ENCODE measurements around the gene HES4.
A peak's percentile ranks its signal among the peaks of the same experiment; 100 is the strongest.
"Not testable (repeated sequence)": the region's sequence is repeated elsewhere in the genome, so short reads cannot be mapped to it uniquely, and the experiment has no call there.

The HES4 gene

GRCh38 chr1:1033009-1033587, 33.2 kb upstream of the HES4 start:
- peak; percentile 42 for DNase-seq

GRCh38 chr1:1032424-1032823, 32.5 kb upstream of the HES4 start:
- DNase-seq, result no peak

- DNase-seq, result no peak
Observed at GRCh38 chr1:1031659-1032235, 31.9 kb upstream of the HES4 start.

- DNase-seq, result not testable (repeated sequence)
Observed at GRCh38 chr1:1030867-1031658, 31.2 kb upstream of the HES4 start.

- DNase-seq, result no peak
Observed at GRCh38 chr1:1027791-1028190, 27.9 kb upstream of the HES4 start.

- DNase-seq, result no peak
Observed at GRCh38 chr1:1026599-1027413, 26.9 kb upstream of the HES4 start.

- no peak for DNase-seq
Observed at GRCh38 chr1:1025730-1026129, 25.8 kb upstream of the HES4 start.

GRCh38 chr1:1024771-1025699, 25.1 kb upstream of the HES4 start:
- peak; percentile 69 for DNase-seq

GRCh38 chr1:1024149-1024770, 24.4 kb upstream of the HES4 start:
- DNase-seq, result no peak

GRCh38 chr1:1023700-1024099, 23.8 kb upstream of the HES4 start:
- no peak for DNase-seq

- DNase-seq, result no peak
Observed at GRCh38 chr1:1022302-1023009, 22.6 kb upstream of the HES4 start.

GRCh38 chr1:1021920-1022259, 22.0 kb upstream of the HES4 start:
- peak; percentile 83 for DNase-seq

- peak; percentile 88 for DNase-seq
Observed at GRCh38 chr1:1021010-1021919, 21.4 kb upstream of the HES4 start.

GRCh38 chr1:1020415-1021009, 20.6 kb upstream of the HES4 start:
- DNase-seq, result peak; percentile 44

GRCh38 chr1:1020000-1020404, 20.1 kb upstream of the HES4 start, which contains the start of gene AGRN:
AGRN (plus strand) TSS chr1:1020120; CDS start chr1:1020173, 53 bp downstream.
- DNase-seq, result no peak

- DNase-seq, result peak; percentile 87
Observed at GRCh38 chr1:1019122-1019999, 19.5 kb upstream of the HES4 start.

GRCh38 chr1:1018321-1018685, 18.4 kb upstream of the HES4 start:
- not testable (repeated sequence) for DNase-seq
